ENCODE measurements around the gene CUBN.

- TF ChIP-seq, protein P1, sequence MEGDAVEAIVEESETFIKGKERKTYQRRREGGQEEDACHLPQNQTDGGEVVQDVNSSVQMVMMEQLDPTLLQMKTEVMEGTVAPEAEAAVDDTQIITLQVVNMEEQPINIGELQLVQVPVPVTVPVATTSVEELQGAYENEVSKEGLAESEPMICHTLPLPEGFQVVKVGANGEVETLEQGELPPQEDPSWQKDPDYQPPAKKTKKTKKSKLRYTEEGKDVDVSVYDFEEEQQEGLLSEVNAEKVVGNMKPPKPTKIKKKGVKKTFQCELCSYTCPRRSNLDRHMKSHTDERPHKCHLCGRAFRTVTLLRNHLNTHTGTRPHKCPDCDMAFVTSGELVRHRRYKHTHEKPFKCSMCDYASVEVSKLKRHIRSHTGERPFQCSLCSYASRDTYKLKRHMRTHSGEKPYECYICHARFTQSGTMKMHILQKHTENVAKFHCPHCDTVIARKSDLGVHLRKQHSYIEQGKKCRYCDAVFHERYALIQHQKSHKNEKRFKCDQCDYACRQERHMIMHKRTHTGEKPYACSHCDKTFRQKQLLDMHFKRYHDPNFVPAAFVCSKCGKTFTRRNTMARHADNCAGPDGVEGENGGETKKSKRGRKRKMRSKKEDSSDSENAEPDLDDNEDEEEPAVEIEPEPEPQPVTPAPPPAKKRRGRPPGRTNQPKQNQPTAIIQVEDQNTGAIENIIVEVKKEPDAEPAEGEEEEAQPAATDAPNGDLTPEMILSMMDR (IDR thresholded peaks at IDR 0.05): no peak
- no peak for TF ChIP-seq POLR2A (IDR thresholded peaks at IDR 0.05)
These were observed 175.2 kb downstream of the CUBN start for GRCh38 chr10:16954280-16955030.
